Epidermal melanocyte (primary cell): ENCODE results near the gene RNF213.
"Not testable (repeated sequence)": the region's sequence is repeated elsewhere in the genome, so short reads cannot be mapped to it uniquely, and the experiment has no call there.

ENCODE experiments used
- DNase-seq: peaks from one replicate; pipeline ENCODE4 v3.0.0; 2011; ENCODE audit warnings: low spot score; ENCODE audit not compliant: insufficient read length

RNF213 gene

GRCh38 chr17:80316927-80317705 lies 56.5 kb downstream of the RNF213 start:
- no peak for DNase-seq

- no peak for DNase-seq
Measured at GRCh38 chr17:80317706-80317980, 57.0 kb downstream of the RNF213 start.

GRCh38 chr17:80318166-80318565 lies 57.5 kb downstream of the RNF213 start:
- no peak for DNase-seq

- DNase-seq, result no peak
Measured at GRCh38 chr17:80319262-80319998, 58.8 kb downstream of the RNF213 start.

GRCh38 chr17:80319999-80320344 lies 59.3 kb downstream of the RNF213 start:
- DNase-seq, result no peak

- DNase-seq, result no peak
Measured at GRCh38 chr17:80320496-80320895, 59.8 kb downstream of the RNF213 start.

GRCh38 chr17:80322864-80323263 lies 62.2 kb downstream of the RNF213 start:
- no peak for DNase-seq

GRCh38 chr17:80323982-80324381 lies 63.3 kb downstream of the RNF213 start:
- DNase-seq, result no peak

GRCh38 chr17:80327518-80327917 lies 66.9 kb downstream of the RNF213 start:
- DNase-seq, result no peak

- DNase-seq, result no peak
Measured at GRCh38 chr17:80328634-80329380, 68.2 kb downstream of the RNF213 start.

GRCh38 chr17:80329421-80329820 lies 68.8 kb downstream of the RNF213 start:
- DNase-seq, result not testable (repeated sequence)

GRCh38 chr17:80330276-80330675 lies 69.6 kb downstream of the RNF213 start:
- no peak for DNase-seq

GRCh38 chr17:80330938-80331337 lies 70.3 kb downstream of the RNF213 start:
- DNase-seq, result not testable (repeated sequence)

- no peak for DNase-seq
Measured at GRCh38 chr17:80331820-80332219, 71.2 kb downstream of the RNF213 start.

GRCh38 chr17:80337195-80337895 lies 76.7 kb downstream of the RNF213 start:
- no peak for DNase-seq

- DNase-seq, result no peak
Measured at GRCh38 chr17:80339118-80339517, 78.5 kb downstream of the RNF213 start.

GRCh38 chr17:80339731-80340456 lies 79.2 kb downstream of the RNF213 start:
- no peak for DNase-seq

- DNase-seq, result no peak
Measured at GRCh38 chr17:80345321-80345720, 84.7 kb downstream of the RNF213 start.

GRCh38 chr17:80345841-80346497 lies 85.3 kb downstream of the RNF213 start:
- DNase-seq, result no peak

- DNase-seq, result no peak
Measured at GRCh38 chr17:80346498-80347275, 86.0 kb downstream of the RNF213 start.
